Subcutaneous preadipocyte (primary cell): Measurements from ENCODE around the gene HFM1. TPM values are rescaled to one million over a fixed set of nuclear protein-coding genes. Genes with fewer than 3 reads are reported as not detected.

Source experiments
- small RNA-seq: library from RNA; depleted of rRNA; stranded (forward); fragments of <200 nt; gene quantifications from one replicate; pipeline ENCODE3, GENCODE V24; 2012
- total RNA-seq: library from RNA; depleted of rRNA; stranded (reverse); fragments of >200 nt; gene quantifications from 2 replicates; pipeline ENCODE4 v1.2.3, GENCODE V29; 2012

HFM1 gene, protein sequence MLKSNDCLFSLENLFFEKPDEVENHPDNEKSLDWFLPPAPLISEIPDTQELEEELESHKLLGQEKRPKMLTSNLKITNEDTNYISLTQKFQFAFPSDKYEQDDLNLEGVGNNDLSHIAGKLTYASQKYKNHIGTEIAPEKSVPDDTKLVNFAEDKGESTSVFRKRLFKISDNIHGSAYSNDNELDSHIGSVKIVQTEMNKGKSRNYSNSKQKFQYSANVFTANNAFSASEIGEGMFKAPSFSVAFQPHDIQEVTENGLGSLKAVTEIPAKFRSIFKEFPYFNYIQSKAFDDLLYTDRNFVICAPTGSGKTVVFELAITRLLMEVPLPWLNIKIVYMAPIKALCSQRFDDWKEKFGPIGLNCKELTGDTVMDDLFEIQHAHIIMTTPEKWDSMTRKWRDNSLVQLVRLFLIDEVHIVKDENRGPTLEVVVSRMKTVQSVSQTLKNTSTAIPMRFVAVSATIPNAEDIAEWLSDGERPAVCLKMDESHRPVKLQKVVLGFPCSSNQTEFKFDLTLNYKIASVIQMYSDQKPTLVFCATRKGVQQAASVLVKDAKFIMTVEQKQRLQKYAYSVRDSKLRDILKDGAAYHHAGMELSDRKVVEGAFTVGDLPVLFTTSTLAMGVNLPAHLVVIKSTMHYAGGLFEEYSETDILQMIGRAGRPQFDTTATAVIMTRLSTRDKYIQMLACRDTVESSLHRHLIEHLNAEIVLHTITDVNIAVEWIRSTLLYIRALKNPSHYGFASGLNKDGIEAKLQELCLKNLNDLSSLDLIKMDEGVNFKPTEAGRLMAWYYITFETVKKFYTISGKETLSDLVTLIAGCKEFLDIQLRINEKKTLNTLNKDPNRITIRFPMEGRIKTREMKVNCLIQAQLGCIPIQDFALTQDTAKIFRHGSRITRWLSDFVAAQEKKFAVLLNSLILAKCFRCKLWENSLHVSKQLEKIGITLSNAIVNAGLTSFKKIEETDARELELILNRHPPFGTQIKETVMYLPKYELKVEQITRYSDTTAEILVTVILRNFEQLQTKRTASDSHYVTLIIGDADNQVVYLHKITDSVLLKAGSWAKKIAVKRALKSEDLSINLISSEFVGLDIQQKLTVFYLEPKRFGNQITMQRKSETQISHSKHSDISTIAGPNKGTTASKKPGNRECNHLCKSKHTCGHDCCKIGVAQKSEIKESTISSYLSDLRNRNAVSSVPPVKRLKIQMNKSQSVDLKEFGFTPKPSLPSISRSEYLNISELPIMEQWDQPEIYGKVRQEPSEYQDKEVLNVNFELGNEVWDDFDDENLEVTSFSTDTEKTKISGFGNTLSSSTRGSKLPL (N-terminal part only)
- total RNA-seq, result 0.39 and 1.1 TPM in 2 replicates

DNA sequence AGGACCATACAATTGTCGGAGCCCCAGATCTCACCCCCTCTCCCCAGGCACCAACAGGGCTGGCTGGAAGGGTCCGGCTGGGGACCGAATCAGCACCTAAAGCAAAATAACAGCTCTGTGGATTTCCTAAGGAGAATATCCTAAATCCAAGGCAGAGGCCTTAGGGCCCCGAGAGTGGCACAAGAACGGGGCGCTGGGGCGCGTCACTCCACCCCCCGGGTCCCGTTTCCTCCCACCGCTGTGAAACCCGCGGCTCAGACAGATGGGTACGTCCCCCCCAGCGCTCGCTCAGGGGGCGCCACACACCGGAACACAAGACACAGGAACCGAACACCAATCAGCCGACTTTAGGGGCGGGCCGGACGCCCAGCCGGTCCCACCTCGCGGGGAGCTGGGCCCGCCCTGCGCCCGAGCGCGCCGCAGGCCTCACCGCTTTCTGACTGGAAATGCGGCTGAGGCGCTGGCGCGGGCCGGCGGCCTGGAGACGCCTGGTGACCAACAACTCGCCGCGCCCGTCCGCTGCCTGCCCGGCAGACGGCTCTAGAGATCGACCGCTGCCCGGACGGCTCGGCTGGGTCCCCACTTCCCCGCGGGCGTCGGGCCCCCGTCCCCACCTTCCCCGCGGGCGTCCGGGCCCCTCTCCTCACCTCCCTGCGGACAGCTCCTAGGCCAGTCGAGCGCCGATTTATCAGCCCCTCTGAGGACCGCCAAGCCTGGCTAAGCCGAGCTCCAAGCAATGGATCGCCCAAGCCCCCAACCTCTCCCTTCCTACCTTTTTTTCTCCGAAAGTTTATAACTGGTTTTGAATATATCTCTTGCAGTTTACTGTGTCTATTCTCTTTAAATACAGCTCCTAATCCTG, at the start of gene HFM1:
TSS of gene HFM1 (minus strand) at position 687 of the 862 bp plus-strand sequence. CDS start 3,755 bp downstream, outside the sequence.

Small RNA genes within 50 kb of the gene (small RNA-seq; reads per million reads assigned to genes)
- not detected for gene RF00019

Other genes starting within 250 kb of the HFM1 start
- 9.9 and 13.7 TPM in 2 replicates for gene CDC7, start 96.0 kb upstream of the HFM1 start, total RNA-seq